Retinal pigment epithelial cell (primary cell): Measurements from ENCODE around the gene C5orf58.

Experiments used
- DNase-seq: peaks from one replicate; pipeline ENCODE4 v3.0.0-alpha.2; 2010; ENCODE audit warnings: low read depth
- H3K4me3 ChIP-seq: 2 replicates; pipeline ENCODE4 v1.5.1; 2011; ENCODE audit warnings: mild to moderate bottlenecking, low read length, control low read depth, moderate library complexity
- TF ChIP-seq, protein P1 (sequence below): conservative IDR thresholded peaks from 2 replicates; pipeline ENCODE4 v1.5.1; 2011; ENCODE audit warnings: low read depth, low read length, control low read depth, inconsistent platforms

The C5orf58 gene

DNA sequence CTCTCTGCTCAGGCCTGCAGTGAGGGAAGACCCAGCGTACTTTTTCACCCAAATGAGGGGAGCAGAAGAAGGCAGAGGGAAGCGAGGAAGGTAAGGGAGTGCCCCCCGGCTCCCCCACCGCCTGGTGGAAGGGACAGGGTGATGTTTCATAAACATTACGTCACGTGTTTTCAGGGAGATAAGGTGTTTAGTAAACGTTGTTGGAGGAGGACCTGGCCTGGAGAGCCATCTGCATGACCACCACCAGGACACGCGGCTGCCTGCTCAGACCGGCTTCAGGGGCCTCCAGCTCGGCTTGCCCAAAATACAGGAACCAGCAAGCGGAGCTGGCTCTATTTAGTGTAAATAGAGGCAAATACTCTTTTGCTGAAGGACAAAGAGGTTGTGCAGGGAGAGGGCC, 40.0 kb upstream of the C5orf58 start:
- no peak overlapping the region for H3K4me3 ChIP-seq
- TF ChIP-seq, protein P1, sequence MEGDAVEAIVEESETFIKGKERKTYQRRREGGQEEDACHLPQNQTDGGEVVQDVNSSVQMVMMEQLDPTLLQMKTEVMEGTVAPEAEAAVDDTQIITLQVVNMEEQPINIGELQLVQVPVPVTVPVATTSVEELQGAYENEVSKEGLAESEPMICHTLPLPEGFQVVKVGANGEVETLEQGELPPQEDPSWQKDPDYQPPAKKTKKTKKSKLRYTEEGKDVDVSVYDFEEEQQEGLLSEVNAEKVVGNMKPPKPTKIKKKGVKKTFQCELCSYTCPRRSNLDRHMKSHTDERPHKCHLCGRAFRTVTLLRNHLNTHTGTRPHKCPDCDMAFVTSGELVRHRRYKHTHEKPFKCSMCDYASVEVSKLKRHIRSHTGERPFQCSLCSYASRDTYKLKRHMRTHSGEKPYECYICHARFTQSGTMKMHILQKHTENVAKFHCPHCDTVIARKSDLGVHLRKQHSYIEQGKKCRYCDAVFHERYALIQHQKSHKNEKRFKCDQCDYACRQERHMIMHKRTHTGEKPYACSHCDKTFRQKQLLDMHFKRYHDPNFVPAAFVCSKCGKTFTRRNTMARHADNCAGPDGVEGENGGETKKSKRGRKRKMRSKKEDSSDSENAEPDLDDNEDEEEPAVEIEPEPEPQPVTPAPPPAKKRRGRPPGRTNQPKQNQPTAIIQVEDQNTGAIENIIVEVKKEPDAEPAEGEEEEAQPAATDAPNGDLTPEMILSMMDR: no peak
- DNase-seq: no peak

- no peak for DNase-seq
- TF ChIP-seq, protein P1: no peak
- H3K4me3 ChIP-seq: no peak overlapping the region
Measured at GRCh38 chr5:170195961-170196360, 36.8 kb upstream of the C5orf58 start.

- DNase-seq: no peak
- no peak overlapping the region for H3K4me3 ChIP-seq
- TF ChIP-seq, protein P1: no peak
Measured at GRCh38 chr5:170200876-170201275, 31.9 kb upstream of the C5orf58 start.

GRCh38 chr5:170201311-170201710, 31.5 kb upstream of the C5orf58 start:
- DNase-seq: no peak
- TF ChIP-seq, protein P1: no peak
- no peak overlapping the region for H3K4me3 ChIP-seq

DNA sequence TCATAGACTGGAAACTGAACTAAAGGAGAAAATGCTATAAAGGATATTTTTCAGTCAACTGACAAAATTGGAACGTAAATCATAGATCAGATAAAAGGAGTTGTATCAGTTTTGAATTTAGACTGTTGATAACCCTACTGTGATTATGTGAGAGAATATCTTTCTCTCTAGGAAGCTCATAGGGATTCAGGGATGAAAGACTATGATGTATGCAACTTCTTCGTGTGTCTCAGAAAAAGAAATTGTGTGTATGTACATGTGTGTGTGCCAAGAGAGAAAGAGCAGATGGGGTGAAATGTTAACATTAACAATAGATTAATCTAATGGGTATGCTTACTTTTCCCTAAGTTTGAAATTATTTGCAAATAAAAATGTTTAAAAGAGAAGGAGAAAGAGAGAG, 30.7 kb upstream of the C5orf58 start:
- H3K4me3 ChIP-seq: no peak overlapping the region
- TF ChIP-seq, protein P1: no peak
- no peak for DNase-seq

DNA sequence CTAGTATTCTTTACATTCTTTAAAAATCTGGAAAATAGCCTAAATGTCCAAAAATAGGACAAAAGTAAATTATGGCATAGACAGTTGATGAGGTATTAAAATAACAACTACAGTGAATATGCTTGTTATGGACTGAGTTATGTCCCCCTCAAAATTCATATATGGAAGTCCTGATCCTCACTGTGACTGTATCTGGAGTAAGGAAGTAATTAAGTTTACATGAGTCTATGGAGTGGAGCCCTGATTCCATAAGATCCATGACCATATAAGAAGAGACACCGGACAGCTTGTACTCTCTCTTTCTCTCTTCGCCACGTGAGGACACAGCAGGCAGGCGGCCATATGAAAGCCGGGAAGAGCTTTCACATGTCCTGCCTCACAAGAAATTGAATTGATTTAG, 28.6 kb upstream of the C5orf58 start:
- DNase-seq: no peak
- H3K4me3 ChIP-seq: no peak overlapping the region
- TF ChIP-seq, protein P1: no peak

GRCh38 chr5:170206216-170206615, 26.6 kb upstream of the C5orf58 start:
- H3K4me3 ChIP-seq: no peak overlapping the region
- no peak for DNase-seq
- TF ChIP-seq, protein P1: no peak
